Measurements from ENCODE around the gene PLEK2. TPM values are rescaled to one million over a fixed set of nuclear protein-coding genes. Genes with fewer than 3 reads are reported as not detected.

The PLEK2 gene
- total RNA-seq, 1 donor from 2014 or later, result 0.53 TPM

DNA sequence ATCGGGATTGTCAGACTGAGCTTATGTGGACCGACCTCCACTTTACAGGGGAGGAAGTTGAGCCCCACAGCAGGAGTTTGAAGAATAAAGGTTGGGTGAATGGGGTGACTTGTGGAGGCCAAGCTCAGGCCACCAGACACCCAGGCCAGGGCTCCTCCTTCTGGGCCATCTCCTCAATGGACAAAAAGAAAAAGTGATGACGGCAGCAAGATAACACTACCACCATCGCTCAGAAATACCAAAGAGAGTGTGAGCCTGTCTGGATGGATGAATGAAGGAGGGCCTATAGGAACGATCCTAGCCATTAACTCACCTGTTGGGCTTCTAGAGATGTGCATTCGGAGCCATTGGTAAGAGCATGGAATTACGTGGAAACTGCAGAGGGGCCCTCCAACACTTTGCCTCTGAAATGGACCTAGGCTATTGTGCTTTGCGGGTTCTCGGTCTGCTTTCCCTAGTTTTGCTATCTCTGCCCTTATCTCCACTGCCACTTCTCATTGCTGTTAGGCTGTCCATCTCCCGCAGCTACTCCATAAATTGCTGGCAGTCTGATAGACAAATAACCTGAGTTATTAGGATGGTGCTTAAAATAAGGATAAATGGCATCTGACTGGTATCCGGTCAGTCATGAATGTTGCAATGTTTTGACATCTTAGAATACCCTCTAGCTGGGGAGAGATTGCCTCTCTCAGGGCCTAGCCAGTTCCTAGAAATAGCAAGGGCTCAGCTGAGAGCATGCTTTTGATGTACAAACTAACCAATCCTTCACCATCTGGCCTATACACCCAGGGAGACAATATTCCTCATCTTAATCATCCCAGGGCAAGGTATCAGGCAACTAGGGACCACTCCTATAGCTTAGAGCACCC is 9.6 kb upstream of the PLEK2 start:
- Histone ChIP-seq H3K9me3 (no peaks in the 10 kb centered on the region), H3K4me3 (no peak overlapping the region), H3K27me3 (no peaks in the 10 kb centered on the region), H3K36me3 (no peaks in the 10 kb centered on the region), H3K27ac (no peak overlapping the region), H3K4me1 (no peaks in the 10 kb centered on the region)
- no peak for DNase-seq (ENCODE audit: low spot score in 2 of 2)
- intact Hi-C loops (cut with DNase I), result no loop called here
- no peak for TF ChIP-seq CTCF (IDR thresholded peaks at IDR 0.05)

- H3K4me1 ChIP-seq, result no peaks in the 10 kb centered on the region
- H3K27me3 ChIP-seq, result no peaks in the 10 kb centered on the region
- peak in 1 of 3 experiments; percentile 22 for TF ChIP-seq CTCF (IDR thresholded peaks at IDR 0.05)
- no peak overlapping the region for H3K27ac ChIP-seq
- H3K36me3 ChIP-seq, result no peaks in the 10 kb centered on the region
- DNase-seq (ENCODE audit: low spot score in 2 of 2), result no peak
- intact Hi-C loops (cut with DNase I), result no loop called here
- H3K9me3 ChIP-seq, result no peaks in the 10 kb centered on the region
- H3K4me3 ChIP-seq, result no peak overlapping the region
These were observed 8.3 kb upstream of the PLEK2 start for GRCh38 chr14:67420102-67420739.

DNA sequence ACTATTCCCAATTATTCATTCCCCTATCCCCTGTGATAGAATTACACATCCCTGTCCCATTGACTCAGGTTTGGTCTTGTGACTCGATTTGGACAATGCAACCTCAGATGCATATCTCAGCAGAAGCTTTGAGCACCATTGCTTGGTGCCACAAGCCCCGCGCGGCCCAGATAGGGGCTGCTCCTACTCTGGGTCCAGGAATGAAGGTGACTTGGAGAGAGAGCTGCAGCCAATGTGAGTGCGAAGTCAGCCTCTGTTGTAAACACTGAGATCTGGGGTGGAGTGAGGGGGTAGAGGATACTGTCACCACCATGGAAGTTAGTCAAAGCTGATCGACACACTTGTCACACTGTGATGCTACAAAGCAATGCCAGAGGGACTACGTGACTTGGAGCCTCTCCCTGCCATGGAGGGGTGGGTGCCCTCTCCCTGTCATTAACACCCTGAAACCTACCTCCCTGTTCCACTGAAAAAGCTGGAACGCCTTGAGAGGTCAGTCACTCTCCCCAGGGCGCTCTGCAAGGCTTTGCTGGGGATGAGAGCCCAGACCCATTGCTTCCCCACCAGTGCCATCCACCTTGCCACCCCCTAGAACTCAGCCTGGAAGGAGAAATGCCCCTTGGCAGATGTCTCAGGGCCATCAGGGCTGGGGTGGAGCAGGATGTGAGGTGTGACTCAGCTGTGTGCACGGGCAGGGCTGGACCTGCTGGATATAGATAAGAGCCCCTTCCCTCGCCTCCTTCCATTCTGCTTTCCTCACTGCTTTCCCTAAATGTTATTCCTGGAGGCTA is 6.6 kb upstream of the PLEK2 start:
- no peak for TF ChIP-seq CTCF (IDR thresholded peaks at IDR 0.05)
- Histone ChIP-seq H3K27ac (no peak overlapping the region), H3K4me1 (no peaks in the 10 kb centered on the region), H3K36me3 (no peaks in the 10 kb centered on the region), H3K27me3 (no peaks in the 10 kb centered on the region), H3K9me3 (no peaks in the 10 kb centered on the region), H3K4me3 (no peak overlapping the region)
- intact Hi-C loops (cut with DNase I), result no loop called here
- no peak for DNase-seq (ENCODE audit: low spot score in 2 of 2)

DNA sequence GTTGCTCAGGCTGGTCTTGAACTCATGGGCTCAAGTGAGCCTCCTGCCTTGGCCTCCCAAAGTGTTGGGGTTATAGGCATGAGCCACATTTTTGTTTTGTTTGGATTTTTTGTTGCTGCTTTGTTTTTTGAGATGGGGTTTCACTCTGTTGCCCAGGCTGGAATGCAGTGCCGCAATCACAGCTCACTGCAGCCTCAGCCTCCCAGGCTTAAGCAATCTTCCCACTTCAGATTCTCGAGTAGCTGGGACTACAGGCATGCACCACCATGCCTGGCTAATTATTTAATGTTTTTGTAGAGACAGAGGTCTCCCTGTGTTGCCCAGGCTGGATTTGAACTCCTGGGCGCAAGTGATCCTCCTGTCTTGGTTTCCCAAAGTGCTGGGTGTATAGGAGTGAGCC is 5.7 kb upstream of the PLEK2 start:
- intact Hi-C loops (cut with DNase I), result no loop called here

More for the DNA sequence above, 5.7 kb upstream of the PLEK2 start:
- no peaks in the 10 kb centered on the region for H3K9me3 ChIP-seq
- H3K27ac ChIP-seq, result no peak overlapping the region
- DNase-seq (ENCODE audit: low spot score in 2 of 2), result no peak
- no peaks in the 10 kb centered on the region for H3K36me3 ChIP-seq
- no peak for TF ChIP-seq CTCF (IDR thresholded peaks at IDR 0.05)
- H3K27me3 ChIP-seq, result no peaks in the 10 kb centered on the region
- no peaks in the 10 kb centered on the region for H3K4me1 ChIP-seq
- H3K4me3 ChIP-seq, result no peak overlapping the region
